Cardiac muscle cell (in vitro differentiated cells and primary cell): ENCODE data around the gene IFITM10. TPM values are rescaled to one million over a fixed set of nuclear protein-coding genes. Genes with fewer than 3 reads are reported as not detected.

Source experiments
- DNase-seq, 2 donors: peaks; one replicate each; pipeline versions ENCODE4 v3.0.0 to v3.0.0-alpha.2; 2010 to 2017; ENCODE audit warnings: low read depth in 1 of 2, low spot score in 1 of 2
- H3K27ac ChIP-seq: fragments of 200-600 bp; sonication (generic); 2 replicates; pipeline ENCODE4 v1.5.1; 2016
- H3K27me3 ChIP-seq: fragments of 200-600 bp; sonication (generic); 2 replicates; pipeline ENCODE4 v1.6.0; 2016; ENCODE audit warnings: control low read depth
- H3K36me3 ChIP-seq: fragments of 200-600 bp; sonication (generic); 2 replicates; pipeline ENCODE4 v1.5.1; 2016; ENCODE audit warnings: control low read depth
- H3K4me1 ChIP-seq: fragments of 200-600 bp; sonication (generic); 2 replicates; pipeline ENCODE4 v1.8.1; 2017; ENCODE audit warnings: low read depth, mild to moderate bottlenecking, mixed run types
- H3K4me3 ChIP-seq: fragments of 200-600 bp; sonication (generic); 2 replicates; pipeline ENCODE4 v1.5.1; 2016; ENCODE audit warnings: mild to moderate bottlenecking
- H3K9me3 ChIP-seq: fragments of 200-600 bp; sonication (generic); 2 replicates; pipeline ENCODE4 v1.5.1; 2017; ENCODE audit warnings: low read depth, mild to moderate bottlenecking, control low read depth
- CTCF ChIP-seq: IDR thresholded peaks from 2 replicates; pipeline ENCODE4 v1.5.1; 2012; ENCODE audit warnings: low read depth, mild to moderate bottlenecking, low read length
- polyA plus RNA-seq: library from polyadenylated mRNA; unstranded; fragments of >200 nt; fragmentation: Nextera tagmentation; extraction: Ambion mirVana; gene quantifications from 2 replicates; pipeline ENCODE4 v1.2.1, GENCODE V29; 2016
- total RNA-seq: library from RNA; depleted of rRNA; stranded (reverse); fragments of >200 nt; gene quantifications from 2 replicates; pipeline ENCODE4 v1.2.3, GENCODE V29; 2016

Gene IFITM10
- total and polyA plus RNA-seq, 2 experiments from 2014 or later, result 1.9 TPM; not detected in 1

- Histone ChIP-seq H3K4me1 (peaks cover 10% of the 10 kb centered on the region), H3K36me3 (no peaks in the 10 kb centered on the region), H3K9me3 (no peaks in the 10 kb centered on the region), H3K4me3 (peak overlapping the region; percentile 82), H3K27ac (no peak overlapping the region), H3K27me3 (no peaks in the 10 kb centered on the region)
- DNase-seq, result peak in 1 of 2 donors; percentile 56
- TF ChIP-seq CTCF, result no peak
These were observed 12.3 kb upstream of the IFITM10 start for GRCh38 chr11:1762537-1763302.

- Histone ChIP-seq H3K27ac (no peak overlapping the region), H3K9me3 (no peaks in the 10 kb centered on the region), H3K27me3 (no peaks in the 10 kb centered on the region), H3K36me3 (no peaks in the 10 kb centered on the region), H3K4me3 (no peak overlapping the region), H3K4me1 (peaks cover 10% of the 10 kb centered on the region)
- no peak for DNase-seq
- TF ChIP-seq CTCF, result no peak
These were observed 11.6 kb upstream of the IFITM10 start for GRCh38 chr11:1761857-1762536.

GRCh38 chr11:1761110-1761856 lies 10.9 kb upstream of the IFITM10 start:
- TF ChIP-seq CTCF, result no peak
- Histone ChIP-seq H3K27me3 (no peaks in the 10 kb centered on the region), H3K4me1 (peaks cover 11% of the 10 kb centered on the region), H3K36me3 (no peaks in the 10 kb centered on the region), H3K9me3 (no peaks in the 10 kb centered on the region), H3K27ac (no peak overlapping the region), H3K4me3 (no peak overlapping the region)
- DNase-seq, result no peak

- peak overlapping the region; percentile 34 for H3K27ac ChIP-seq
- DNase-seq, result peak; percentile 25 to 70
- H3K9me3 ChIP-seq, result no peaks in the 10 kb centered on the region
- no peak for TF ChIP-seq CTCF
- no peaks in the 10 kb centered on the region for H3K27me3 ChIP-seq
- H3K4me1 ChIP-seq, result peaks cover 16% of the 10 kb centered on the region
- no peak overlapping the region for H3K4me3 ChIP-seq
- no peaks in the 10 kb centered on the region for H3K36me3 ChIP-seq
These were observed 10.1 kb upstream of the IFITM10 start for GRCh38 chr11:1760351-1761109.

- TF ChIP-seq CTCF, result no peak
- peaks cover 16% of the 10 kb centered on the region for H3K4me1 ChIP-seq
These were observed 9.4 kb upstream of the IFITM10 start for GRCh38 chr11:1759851-1760220.

More at GRCh38 chr11:1759851-1760220, 9.4 kb upstream of the IFITM10 start:
- no peak overlapping the region for H3K27ac ChIP-seq
- H3K4me3 ChIP-seq, result no peak overlapping the region
- H3K9me3 ChIP-seq, result no peaks in the 10 kb centered on the region
- no peaks in the 10 kb centered on the region for H3K27me3 ChIP-seq
- no peaks in the 10 kb centered on the region for H3K36me3 ChIP-seq
- no peak for DNase-seq
